OCI-LY7 (cell line): Measurements from ENCODE around the gene ALDH16A1. TPM values are rescaled to one million over a fixed set of nuclear protein-coding genes. Genes with fewer than 3 reads are reported as not detected.

ENCODE experiments used
- BruUV-seq: library from RNA; stranded (reverse); fragments of 400-500 nt; replicated peaks from 2 replicates; lab custom pipeline; 2021; lab: Mats Ljungman, UMichigan
- CTCF ChIA-PET: fragments of 300-600 bp; sonication (Branson Sonifier 250); formaldehyde crosslinking; loops from one replicate; lab custom pipeline; 2022; ENCODE audit warnings: antibody characterized with exemption; ENCODE audit not compliant: unreplicated experiment; lab: Charles Lee
- POLR2A ChIA-PET: fragments of 300-600 bp; sonication (Branson Sonifier 250); formaldehyde crosslinking; loops from one replicate; lab custom pipeline; 2022; ENCODE audit warnings: antibody characterized with exemption; lab: Charles Lee
- DNase-seq: peaks from one replicate; pipeline ENCODE4 v3.0.0-alpha.2; 2015; ENCODE audit warnings: low spot score
- H2AFZ ChIP-seq: fragments of 200-600 bp; sonication (generic), shearing (Covaris generic); 2 replicates; pipeline ENCODE4 v1.6.1; 2014; ENCODE audit warnings: mild to moderate bottlenecking, antibody characterized with exemption, low read length, moderate library complexity
- H3K27ac ChIP-seq: fragments of 200-600 bp; sonication (generic); 2 replicates; pipeline ENCODE4 v1.5.1; 2014; ENCODE audit warnings: mixed run types, low read depth, mild to moderate bottlenecking, moderate library complexity, low read length, inconsistent platforms; ENCODE audit not compliant: poor library complexity, severe bottlenecking
- H3K36me3 ChIP-seq: fragments of 200-600 bp; sonication (generic); 2 replicates; pipeline ENCODE4 v1.6.1; 2014; ENCODE audit warnings: mild to moderate bottlenecking, antibody characterized with exemption, low read length, moderate library complexity, mixed read lengths; ENCODE audit not compliant: insufficient read depth
- H3K4me1 ChIP-seq: fragments of 200-600 bp; sonication (generic); 2 replicates; pipeline ENCODE4 v1.5.1; 2014; ENCODE audit warnings: mild to moderate bottlenecking, low read length; ENCODE audit not compliant: insufficient read depth, poor library complexity, severe bottlenecking
- H3K4me2 ChIP-seq: fragments of 200-600 bp; sonication (generic); 2 replicates; pipeline ENCODE4 v1.6.1; 2014; ENCODE audit warnings: mild to moderate bottlenecking, low read length
- H3K4me3 ChIP-seq: fragments of 200-600 bp; sonication (generic); 2 replicates; pipeline ENCODE4 v1.5.1; 2014; ENCODE audit warnings: mild to moderate bottlenecking, low read depth, low read length; ENCODE audit not compliant: poor library complexity, severe bottlenecking
- H3K79me2 ChIP-seq: fragments of 200-600 bp; sonication (generic); 2 replicates; pipeline ENCODE4 v1.6.1; 2016; ENCODE audit warnings: low read depth, mild to moderate bottlenecking, low read length, moderate library complexity, mixed read lengths; ENCODE audit not compliant: insufficient read depth
- H3K9me2 ChIP-seq: fragments of 200-600 bp; sonication (generic); 2 replicates; pipeline ENCODE4 v1.6.1; 2016; ENCODE audit warnings: mild to moderate bottlenecking, low read length, mixed read lengths; ENCODE audit not compliant: insufficient read depth
- H3K9me3 ChIP-seq: fragments of 200-600 bp; sonication (generic); 2 replicates; pipeline ENCODE4 v1.6.1; 2014; ENCODE audit warnings: mild to moderate bottlenecking, mixed run types, low read length, mixed read lengths
- H4K20me1 ChIP-seq: fragments of 200-600 bp; sonication (generic); 2 replicates; pipeline ENCODE4 v1.6.1; 2014; ENCODE audit warnings: mild to moderate bottlenecking, antibody characterized with exemption, low read length, moderate library complexity, mixed read lengths; ENCODE audit not compliant: insufficient read depth
- EZH2phosphoT487 ChIP-seq: fragments of 200-600 bp; sonication (generic); IDR thresholded peaks from 2 replicates; pipeline ENCODE4 v1.6.1; 2018; ENCODE audit warnings: low read depth, borderline replicate concordance, mild to moderate bottlenecking, mixed run types, antibody characterized with exemption, low read length, moderate library complexity, mixed read lengths
- intact Hi-C: fragments of 100-400 bp; cut with micrococcal nuclease; formaldehyde crosslinking; loops from one replicate; pipeline ENCODE4 v1.10.0; 2022; ENCODE audit not compliant: unreplicated experiment
- total RNA-seq, 2 experiments: library from RNA; depleted of rRNA in 1 of 2; stranded (reverse); fragments of >200 nt in 1 of 2; shearing (Covaris generic) in 1 of 2; gene quantifications; 2 replicates each; pipeline ENCODE4 v1.2.3, GENCODE V29; 2014 to 2022
- TF ChIP-seq, protein P1 (sequence below): fragments of 200-600 bp; sonication (generic); conservative IDR thresholded peaks from 2 replicates; pipeline ENCODE4 v1.5.1; 2014; ENCODE audit warnings: mild to moderate bottlenecking, antibody characterized with exemption, low read length, moderate library complexity, mixed read lengths

Gene ALDH16A1
- total RNA-seq, 2 experiments from 2014 or later: 26.0 to 55.4 TPM

- peaks cover 11% of the 10 kb centered on the region; the same call in 1 of the 2 replicates for H3K79me2 ChIP-seq
- intact Hi-C loops: loop anchor here (1.0 kb wide), 1 partner anchor 67 kb away; no protein-coding TSS in a partner anchor
- POLR2A ChIA-PET: interaction anchor here (0.8 to 0.9 kb wide), 2 partner anchors 43 to 172 kb away, joined by 3 read pairs; no protein-coding TSS in a partner anchor
Observed at GRCh38 chr19:49502866-49503581, 50.0 kb downstream of the ALDH16A1 start.

GRCh38 chr19:49503582-49503962, 50.5 kb downstream of the ALDH16A1 start:
- H3K9me3 ChIP-seq: no peaks in the 10 kb centered on the region
- ChIA-PET POLR2A (no interaction called here), CTCF (no interaction called here)
- H4K20me1 ChIP-seq: peaks cover 12% of the 10 kb centered on the region
- H3K9me2 ChIP-seq: no peaks in the 10 kb centered on the region
- no peak for DNase-seq
- BruUV-seq: no TSS peak
- peaks cover 17% of the 10 kb centered on the region for H3K36me3 ChIP-seq
- H3K79me2 ChIP-seq: peaks cover 6% of the 10 kb centered on the region; the same call in 1 of the 2 replicates
- no peak overlapping the region for H2AFZ ChIP-seq
- H3K4me3 ChIP-seq: no peak overlapping the region
- no peak overlapping the region for H3K27ac ChIP-seq
- peaks cover 31% of the 10 kb centered on the region for H3K4me1 ChIP-seq
- intact Hi-C loops: loop anchor here (1.0 kb wide), 1 partner anchor 67 kb away; no protein-coding TSS in a partner anchor
- H3K4me2 ChIP-seq: no peak overlapping the region
- TF ChIP-seq, protein P1, sequence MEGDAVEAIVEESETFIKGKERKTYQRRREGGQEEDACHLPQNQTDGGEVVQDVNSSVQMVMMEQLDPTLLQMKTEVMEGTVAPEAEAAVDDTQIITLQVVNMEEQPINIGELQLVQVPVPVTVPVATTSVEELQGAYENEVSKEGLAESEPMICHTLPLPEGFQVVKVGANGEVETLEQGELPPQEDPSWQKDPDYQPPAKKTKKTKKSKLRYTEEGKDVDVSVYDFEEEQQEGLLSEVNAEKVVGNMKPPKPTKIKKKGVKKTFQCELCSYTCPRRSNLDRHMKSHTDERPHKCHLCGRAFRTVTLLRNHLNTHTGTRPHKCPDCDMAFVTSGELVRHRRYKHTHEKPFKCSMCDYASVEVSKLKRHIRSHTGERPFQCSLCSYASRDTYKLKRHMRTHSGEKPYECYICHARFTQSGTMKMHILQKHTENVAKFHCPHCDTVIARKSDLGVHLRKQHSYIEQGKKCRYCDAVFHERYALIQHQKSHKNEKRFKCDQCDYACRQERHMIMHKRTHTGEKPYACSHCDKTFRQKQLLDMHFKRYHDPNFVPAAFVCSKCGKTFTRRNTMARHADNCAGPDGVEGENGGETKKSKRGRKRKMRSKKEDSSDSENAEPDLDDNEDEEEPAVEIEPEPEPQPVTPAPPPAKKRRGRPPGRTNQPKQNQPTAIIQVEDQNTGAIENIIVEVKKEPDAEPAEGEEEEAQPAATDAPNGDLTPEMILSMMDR: no peak
- TF ChIP-seq EZH2phosphoT487: no peak

More at GRCh38 chr19:49502866-49503581, 50.0 kb downstream of the ALDH16A1 start:
- BruUV-seq: no TSS peak
- DNase-seq: peak; percentile 74
- H3K4me1 ChIP-seq: peaks cover 36% of the 10 kb centered on the region
- TF ChIP-seq EZH2phosphoT487: no peak
- TF ChIP-seq, protein P1: peak; percentile 80
- H3K27ac ChIP-seq: no peak overlapping the region
- peaks cover 17% of the 10 kb centered on the region for H4K20me1 ChIP-seq
- H3K36me3 ChIP-seq: peaks cover 23% of the 10 kb centered on the region
- no peaks in the 10 kb centered on the region for H3K9me3 ChIP-seq
- no peak overlapping the region for H2AFZ ChIP-seq
- H3K9me2 ChIP-seq: no peaks in the 10 kb centered on the region
- H3K4me3 ChIP-seq: no peak overlapping the region
- no peak overlapping the region for H3K4me2 ChIP-seq
- CTCF ChIA-PET: no interaction called here
